HepG2 (cell line): Measurements from ENCODE around the gene CHID1. TPM values are rescaled to one million over a fixed set of nuclear protein-coding genes. Genes with fewer than 3 reads are reported as not detected.

Experiments
- ATM ChIP-seq: fragments of 450-650 bp; IDR thresholded peaks from 2 replicates; pipeline ENCODE4 v1.7.1; 2017; ENCODE audit warnings: mild to moderate bottlenecking, borderline replicate concordance
- CBFB ChIP-seq: sonication (generic); formaldehyde crosslinking; IDR thresholded peaks from 2 replicates; pipeline ENCODE4 v1.4.0; 2020; ENCODE audit warnings: missing genetic modification reagents
- CCAR2 ChIP-seq: fragments of 200-400 bp; formaldehyde crosslinking; optimal IDR thresholded peaks from 2 replicates; pipeline ENCODE3; 2018; ENCODE audit warnings: low read depth, mild to moderate bottlenecking, low read length, moderate library complexity
- FOXK2 ChIP-seq: fragments of 450-650 bp; IDR thresholded peaks from 2 replicates; pipeline ENCODE4 v1.6.1; 2016
- HNRNPK ChIP-seq: fragments of 200-400 bp; formaldehyde crosslinking; IDR thresholded peaks from 2 replicates; pipeline ENCODE4 v1.6.1; 2018; ENCODE audit warnings: low read length, low read depth, moderate library complexity, mild to moderate bottlenecking; ENCODE audit not compliant: poor library complexity, severe bottlenecking
- KLF12 ChIP-seq: sonication (generic); formaldehyde crosslinking; IDR thresholded peaks from 2 replicates; pipeline ENCODE4 v1.4.0; 2020; ENCODE audit warnings: missing genetic modification reagents, borderline replicate concordance
- PHF5A ChIP-seq: IDR thresholded peaks from one replicate; pipeline ENCODE4 v1.6.1; 2018; ENCODE audit warnings: low read depth, missing genetic modification reagents; ENCODE audit not compliant: unreplicated experiment
- PRMT3 ChIP-seq: sonication (generic); formaldehyde crosslinking; IDR thresholded peaks from 2 replicates; pipeline ENCODE4 v1.8.1; 2022; ENCODE audit warnings: low read depth, mild to moderate bottlenecking, moderate library complexity, missing genetic modification reagents, borderline replicate concordance
- RBAK ChIP-seq: sonication (generic); formaldehyde crosslinking; IDR thresholded peaks from 2 replicates; pipeline ENCODE4 v1.5.1; 2020; ENCODE audit warnings: mild to moderate bottlenecking, missing genetic modification reagents
- SP5 ChIP-seq: IDR thresholded peaks from 2 replicates; pipeline ENCODE4 v1.6.1; 2016; ENCODE audit warnings: low read depth, borderline replicate concordance
- TARDBP ChIP-seq: sonication (generic); formaldehyde crosslinking; IDR thresholded peaks from 2 replicates; pipeline ENCODE4 v1.8.0; 2022; ENCODE audit warnings: mild to moderate bottlenecking, missing genetic modification reagents
- ZNF484 ChIP-seq: sonication (generic); formaldehyde crosslinking; IDR thresholded peaks from 2 replicates; pipeline ENCODE4 v1.5.1; 2020; ENCODE audit warnings: mild to moderate bottlenecking, low read depth, missing genetic modification reagents, borderline replicate concordance
- ZNF556 ChIP-seq: sonication (generic); formaldehyde crosslinking; IDR thresholded peaks from 2 replicates; pipeline ENCODE4 v1.4.0; 2020; ENCODE audit warnings: mild to moderate bottlenecking, missing genetic modification reagents, borderline replicate concordance
- ZNF607 ChIP-seq: sonication (generic); formaldehyde crosslinking; IDR thresholded peaks from 2 replicates; pipeline ENCODE4 v1.5.1; 2020; ENCODE audit warnings: missing genetic modification reagents, mild to moderate bottlenecking, borderline replicate concordance
- polyA plus RNA-seq, 8 experiments: library from polyadenylated mRNA; depleted of rRNA in 3 of 8; stranded (reverse) in 7 of 8; unstranded in 1 of 8; fragments of >200 nt; fragmentation: Illumina TruSeq in 4 of 8; extraction: Trizol in 4 of 8; gene quantifications; 2 replicates each; pipeline versions ENCODE4 v1.2.1 to v1.2.3, GENCODE V29; 2011 to 2016; ENCODE audit warnings: low read depth in 4 of 8, missing spikeins in 1 of 8, mixed read lengths in 1 of 8; ENCODE audit not compliant: insufficient read depth in 1 of 8
- total RNA-seq, 5 experiments: library from RNA; depleted of rRNA; stranded (reverse); fragments of >200 nt; fragmentation: Illumina TruSeq; extraction: Trizol; gene quantifications; 2 replicates each; pipeline ENCODE4 v1.2.3, GENCODE V29; 2016; ENCODE audit warnings: low read depth in 1 of 5
- TF ChIP-seq, protein P1 (sequence below): sonication (generic); formaldehyde crosslinking; IDR thresholded peaks from 2 replicates; pipeline ENCODE4 v1.8.0; 2022; ENCODE audit warnings: missing genetic modification reagents, mild to moderate bottlenecking, moderate library complexity, borderline replicate concordance
- TF ChIP-seq, protein P2 (sequence below): sonication (generic); formaldehyde crosslinking; IDR thresholded peaks from 2 replicates; pipeline ENCODE4 v1.4.0; 2020; ENCODE audit warnings: missing genetic modification reagents
- TF ChIP-seq, protein P3 (sequence below): sonication (generic); formaldehyde crosslinking; IDR thresholded peaks from 2 replicates; pipeline ENCODE4 v1.5.1; 2020; ENCODE audit warnings: missing genetic modification reagents, mild to moderate bottlenecking, borderline replicate concordance
- TF ChIP-seq, protein P4 (sequence below): fragments of 450-650 bp; IDR thresholded peaks from 2 replicates; pipeline ENCODE4 v1.6.1; 2017
- TF ChIP-seq, protein P5 (sequence below): sonication (generic); formaldehyde crosslinking; IDR thresholded peaks from 2 replicates; pipeline ENCODE4 v1.4.0; 2020; ENCODE audit warnings: missing genetic modification reagents

CHID1 gene
- total and polyA plus RNA-seq, 2 of the 13 experiments (the other 11 are each of a cell fraction or from before 2014, with no cell fraction given): 65.1 to 93.6 TPM

DNA sequence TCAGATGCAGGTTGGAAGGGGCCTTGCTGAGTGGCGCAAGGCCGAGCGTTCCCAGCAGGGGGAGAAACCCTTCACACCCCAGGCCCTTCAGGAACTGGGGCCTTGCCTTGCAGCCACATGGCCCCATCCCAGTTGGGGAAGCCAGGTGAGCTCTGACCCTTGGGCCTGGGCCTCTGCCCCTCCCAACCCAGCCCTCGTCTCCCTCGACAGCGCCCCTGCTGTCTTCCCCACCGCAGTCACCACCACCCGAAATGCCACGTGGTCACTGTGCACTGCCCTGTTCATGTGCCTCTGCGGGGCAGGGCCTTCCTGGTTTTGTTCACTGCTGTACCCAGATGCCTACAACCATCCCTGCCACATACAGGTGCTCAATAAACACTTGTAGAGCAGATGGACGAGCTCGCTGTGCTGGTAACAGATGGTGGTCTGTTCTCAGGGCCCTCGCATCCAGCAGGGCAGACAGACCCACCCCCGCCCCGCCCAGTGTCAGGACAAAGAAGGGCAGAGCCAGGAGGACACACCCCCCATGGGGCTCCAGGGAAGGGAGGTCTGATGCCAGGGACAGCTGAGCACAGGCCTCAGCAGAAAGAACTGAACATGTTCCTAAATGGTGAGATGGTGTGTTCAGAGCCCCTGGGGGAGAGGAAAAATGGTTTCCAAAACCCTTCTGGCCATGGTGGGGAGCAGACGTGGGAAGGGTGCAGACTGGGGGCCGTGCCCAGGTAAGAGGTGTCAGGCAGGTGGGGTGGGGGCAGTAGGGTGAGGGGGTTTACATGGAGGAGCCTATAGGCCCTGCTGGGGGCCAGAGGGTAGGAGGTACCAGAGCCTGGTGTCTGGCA is 72.0 kb downstream of the CHID1 start (continued):
- TF ChIP-seq ZNF607 (CRISPR knock-in tag) (peak; percentile 58; the same call in 1 of the 2 replicates), FOXK2 (no peak), PHF5A (CRISPR knock-in tag) (no peak), SP5 (peak; percentile 78), RBAK (no peak), TARDBP (CRISPR knock-in tag) (peak; percentile 83), CBFB (peak; percentile 79; the same call in 1 of the 2 replicates), ZNF556 (CRISPR knock-in tag) (peak; percentile 54; the same call in 1 of the 2 replicates), ATM (no peak), KLF12 (peak; percentile 27; the same call in 1 of the 2 replicates), ZNF484 (CRISPR knock-in tag) (no peak), HNRNPK (no peak), CCAR2 (no peak), PRMT3 (CRISPR knock-in tag) (no peak)
- TF ChIP-seq, protein P1, sequence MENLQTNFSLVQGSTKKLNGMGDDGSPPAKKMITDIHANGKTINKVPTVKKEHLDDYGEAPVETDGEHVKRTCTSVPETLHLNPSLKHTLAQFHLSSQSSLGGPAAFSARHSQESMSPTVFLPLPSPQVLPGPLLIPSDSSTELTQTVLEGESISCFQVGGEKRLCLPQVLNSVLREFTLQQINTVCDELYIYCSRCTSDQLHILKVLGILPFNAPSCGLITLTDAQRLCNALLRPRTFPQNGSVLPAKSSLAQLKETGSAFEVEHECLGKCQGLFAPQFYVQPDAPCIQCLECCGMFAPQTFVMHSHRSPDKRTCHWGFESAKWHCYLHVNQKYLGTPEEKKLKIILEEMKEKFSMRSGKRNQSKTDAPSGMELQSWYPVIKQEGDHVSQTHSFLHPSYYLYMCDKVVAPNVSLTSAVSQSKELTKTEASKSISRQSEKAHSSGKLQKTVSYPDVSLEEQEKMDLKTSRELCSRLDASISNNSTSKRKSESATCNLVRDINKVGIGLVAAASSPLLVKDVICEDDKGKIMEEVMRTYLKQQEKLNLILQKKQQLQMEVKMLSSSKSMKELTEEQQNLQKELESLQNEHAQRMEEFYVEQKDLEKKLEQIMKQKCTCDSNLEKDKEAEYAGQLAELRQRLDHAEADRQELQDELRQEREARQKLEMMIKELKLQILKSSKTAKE (CRISPR knock-in tag): 0 out of 2 replicates have a peak, but pooled peaks have one; percentile 38
- TF ChIP-seq, protein P2, sequence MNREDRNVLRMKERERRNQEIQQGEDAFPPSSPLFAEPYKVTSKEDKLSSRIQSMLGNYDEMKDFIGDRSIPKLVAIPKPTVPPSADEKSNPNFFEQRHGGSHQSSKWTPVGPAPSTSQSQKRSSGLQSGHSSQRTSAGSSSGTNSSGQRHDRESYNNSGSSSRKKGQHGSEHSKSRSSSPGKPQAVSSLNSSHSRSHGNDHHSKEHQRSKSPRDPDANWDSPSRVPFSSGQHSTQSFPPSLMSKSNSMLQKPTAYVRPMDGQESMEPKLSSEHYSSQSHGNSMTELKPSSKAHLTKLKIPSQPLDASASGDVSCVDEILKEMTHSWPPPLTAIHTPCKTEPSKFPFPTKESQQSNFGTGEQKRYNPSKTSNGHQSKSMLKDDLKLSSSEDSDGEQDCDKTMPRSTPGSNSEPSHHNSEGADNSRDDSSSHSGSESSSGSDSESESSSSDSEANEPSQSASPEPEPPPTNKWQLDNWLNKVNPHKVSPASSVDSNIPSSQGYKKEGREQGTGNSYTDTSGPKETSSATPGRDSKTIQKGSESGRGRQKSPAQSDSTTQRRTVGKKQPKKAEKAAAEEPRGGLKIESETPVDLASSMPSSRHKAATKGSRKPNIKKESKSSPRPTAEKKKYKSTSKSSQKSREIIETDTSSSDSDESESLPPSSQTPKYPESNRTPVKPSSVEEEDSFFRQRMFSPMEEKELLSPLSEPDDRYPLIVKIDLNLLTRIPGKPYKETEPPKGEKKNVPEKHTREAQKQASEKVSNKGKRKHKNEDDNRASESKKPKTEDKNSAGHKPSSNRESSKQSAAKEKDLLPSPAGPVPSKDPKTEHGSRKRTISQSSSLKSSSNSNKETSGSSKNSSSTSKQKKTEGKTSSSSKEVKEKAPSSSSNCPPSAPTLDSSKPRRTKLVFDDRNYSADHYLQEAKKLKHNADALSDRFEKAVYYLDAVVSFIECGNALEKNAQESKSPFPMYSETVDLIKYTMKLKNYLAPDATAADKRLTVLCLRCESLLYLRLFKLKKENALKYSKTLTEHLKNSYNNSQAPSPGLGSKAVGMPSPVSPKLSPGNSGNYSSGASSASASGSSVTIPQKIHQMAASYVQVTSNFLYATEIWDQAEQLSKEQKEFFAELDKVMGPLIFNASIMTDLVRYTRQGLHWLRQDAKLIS: no peak
- TF ChIP-seq, protein P3, sequence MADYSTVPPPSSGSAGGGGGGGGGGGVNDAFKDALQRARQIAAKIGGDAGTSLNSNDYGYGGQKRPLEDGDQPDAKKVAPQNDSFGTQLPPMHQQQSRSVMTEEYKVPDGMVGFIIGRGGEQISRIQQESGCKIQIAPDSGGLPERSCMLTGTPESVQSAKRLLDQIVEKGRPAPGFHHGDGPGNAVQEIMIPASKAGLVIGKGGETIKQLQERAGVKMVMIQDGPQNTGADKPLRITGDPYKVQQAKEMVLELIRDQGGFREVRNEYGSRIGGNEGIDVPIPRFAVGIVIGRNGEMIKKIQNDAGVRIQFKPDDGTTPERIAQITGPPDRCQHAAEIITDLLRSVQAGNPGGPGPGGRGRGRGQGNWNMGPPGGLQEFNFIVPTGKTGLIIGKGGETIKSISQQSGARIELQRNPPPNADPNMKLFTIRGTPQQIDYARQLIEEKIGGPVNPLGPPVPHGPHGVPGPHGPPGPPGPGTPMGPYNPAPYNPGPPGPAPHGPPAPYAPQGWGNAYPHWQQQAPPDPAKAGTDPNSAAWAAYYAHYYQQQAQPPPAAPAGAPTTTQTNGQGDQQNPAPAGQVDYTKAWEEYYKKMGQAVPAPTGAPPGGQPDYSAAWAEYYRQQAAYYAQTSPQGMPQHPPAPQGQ (CRISPR knock-in tag): no peak
- TF ChIP-seq, protein P4, sequence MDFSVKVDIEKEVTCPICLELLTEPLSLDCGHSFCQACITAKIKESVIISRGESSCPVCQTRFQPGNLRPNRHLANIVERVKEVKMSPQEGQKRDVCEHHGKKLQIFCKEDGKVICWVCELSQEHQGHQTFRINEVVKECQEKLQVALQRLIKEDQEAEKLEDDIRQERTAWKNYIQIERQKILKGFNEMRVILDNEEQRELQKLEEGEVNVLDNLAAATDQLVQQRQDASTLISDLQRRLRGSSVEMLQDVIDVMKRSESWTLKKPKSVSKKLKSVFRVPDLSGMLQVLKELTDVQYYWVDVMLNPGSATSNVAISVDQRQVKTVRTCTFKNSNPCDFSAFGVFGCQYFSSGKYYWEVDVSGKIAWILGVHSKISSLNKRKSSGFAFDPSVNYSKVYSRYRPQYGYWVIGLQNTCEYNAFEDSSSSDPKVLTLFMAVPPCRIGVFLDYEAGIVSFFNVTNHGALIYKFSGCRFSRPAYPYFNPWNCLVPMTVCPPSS: no peak
- TF ChIP-seq, protein P5, sequence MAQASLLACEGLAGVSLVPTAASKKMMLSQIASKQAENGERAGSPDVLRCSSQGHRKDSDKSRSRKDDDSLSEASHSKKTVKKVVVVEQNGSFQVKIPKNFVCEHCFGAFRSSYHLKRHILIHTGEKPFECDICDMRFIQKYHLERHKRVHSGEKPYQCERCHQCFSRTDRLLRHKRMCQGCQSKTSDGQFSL (CRISPR knock-in tag): peak; percentile 88; the same call in 1 of the 2 replicates
